HG02870 (cell line): ENCODE data around the gene TENM4.
"Not testable (repeated sequence)": the region's sequence is repeated elsewhere in the genome, so short reads cannot be mapped to it uniquely, and the experiment has no call there.

Source experiments
- ATAC-seq: cut with Tn5 transposase; IDR thresholded peaks from one replicate; pipeline ENCODE4 v1.9.1; 2021; ENCODE audit warnings: mild to moderate bottlenecking, moderate library complexity; ENCODE audit not compliant: unreplicated experiment

TENM4 gene

DNA sequence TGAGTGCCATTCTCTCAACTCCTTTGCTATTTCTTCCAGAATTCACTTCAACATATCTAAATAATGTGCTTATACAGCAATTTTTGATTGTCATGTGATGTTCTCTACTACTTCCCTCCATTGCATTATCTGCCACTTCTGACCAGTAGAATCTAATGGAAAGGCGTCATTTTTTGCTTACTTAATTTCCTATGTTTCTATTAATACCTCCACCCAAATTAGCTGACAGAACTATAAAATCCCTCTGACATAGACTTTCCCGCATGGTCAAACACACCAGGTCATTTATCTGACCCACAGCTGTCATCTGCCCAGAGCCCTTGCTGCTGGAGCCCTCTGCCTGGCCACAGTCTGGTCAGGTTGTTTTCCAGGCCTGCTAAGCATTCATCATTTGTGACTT, 607.6 kb downstream of the TENM4 start:
- no peak for ATAC-seq

GRCh38 chr11:78832226-78832947, 608.4 kb downstream of the TENM4 start:
- no peak for ATAC-seq

GRCh38 chr11:78831571-78831970, 609.3 kb downstream of the TENM4 start:
- no peak for ATAC-seq

- no peak for ATAC-seq
These were observed 610.5 kb downstream of the TENM4 start for GRCh38 chr11:78830277-78830819.

- ATAC-seq: no peak
These were observed 611.7 kb downstream of the TENM4 start for GRCh38 chr11:78829146-78829545.

DNA sequence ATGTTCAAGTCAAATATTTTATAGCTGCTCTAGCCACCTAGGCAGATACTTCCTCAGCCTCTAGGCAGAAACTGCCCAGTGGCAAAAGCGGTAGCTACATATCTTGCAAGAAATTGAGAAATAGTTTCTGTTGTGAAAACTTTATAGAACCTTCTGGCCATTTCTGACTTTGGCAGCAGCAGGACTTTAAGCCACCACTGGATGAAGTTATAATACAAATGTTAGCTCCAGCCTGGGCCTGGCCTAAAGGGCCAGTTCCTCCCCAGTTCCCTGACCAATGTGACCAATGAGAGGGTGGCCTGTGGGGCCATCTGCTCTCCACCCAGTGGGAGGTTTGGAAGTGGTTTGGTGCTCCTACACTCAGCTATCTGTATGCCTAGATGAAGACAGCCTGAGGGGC, 612.2 kb downstream of the TENM4 start:
- no peak for ATAC-seq

GRCh38 chr11:78827291-78827690, 613.5 kb downstream of the TENM4 start:
- ATAC-seq: not testable (repeated sequence)

GRCh38 chr11:78825591-78826020, 615.2 kb downstream of the TENM4 start:
- no peak for ATAC-seq

- no peak for ATAC-seq
These were observed 617.2 kb downstream of the TENM4 start for GRCh38 chr11:78823588-78823987.

DNA sequence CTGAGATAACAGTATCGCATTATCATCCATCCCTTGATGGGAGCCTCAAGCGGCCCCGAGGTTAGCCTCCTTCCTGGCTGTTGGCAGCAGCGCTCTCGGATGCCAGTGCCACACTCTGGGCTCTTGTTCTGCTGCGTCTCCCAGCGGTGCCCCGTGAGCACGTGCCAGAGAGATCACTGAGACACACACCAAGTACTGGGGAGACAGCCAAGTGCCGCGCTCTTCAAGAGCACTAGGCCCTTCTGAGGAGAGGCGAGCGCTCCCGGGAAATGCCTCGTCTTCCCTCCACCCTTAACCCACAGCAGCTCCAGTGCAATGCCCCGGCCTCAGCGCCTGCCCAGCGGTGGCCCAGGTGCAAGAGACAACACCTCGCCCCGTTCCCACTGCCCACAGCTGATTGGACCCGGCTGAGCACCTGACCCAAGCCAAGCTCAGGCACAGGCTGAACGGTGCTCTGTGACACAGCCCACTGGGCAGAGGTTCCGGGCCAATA, 617.9 kb downstream of the TENM4 start:
- no peak for ATAC-seq

DNA sequence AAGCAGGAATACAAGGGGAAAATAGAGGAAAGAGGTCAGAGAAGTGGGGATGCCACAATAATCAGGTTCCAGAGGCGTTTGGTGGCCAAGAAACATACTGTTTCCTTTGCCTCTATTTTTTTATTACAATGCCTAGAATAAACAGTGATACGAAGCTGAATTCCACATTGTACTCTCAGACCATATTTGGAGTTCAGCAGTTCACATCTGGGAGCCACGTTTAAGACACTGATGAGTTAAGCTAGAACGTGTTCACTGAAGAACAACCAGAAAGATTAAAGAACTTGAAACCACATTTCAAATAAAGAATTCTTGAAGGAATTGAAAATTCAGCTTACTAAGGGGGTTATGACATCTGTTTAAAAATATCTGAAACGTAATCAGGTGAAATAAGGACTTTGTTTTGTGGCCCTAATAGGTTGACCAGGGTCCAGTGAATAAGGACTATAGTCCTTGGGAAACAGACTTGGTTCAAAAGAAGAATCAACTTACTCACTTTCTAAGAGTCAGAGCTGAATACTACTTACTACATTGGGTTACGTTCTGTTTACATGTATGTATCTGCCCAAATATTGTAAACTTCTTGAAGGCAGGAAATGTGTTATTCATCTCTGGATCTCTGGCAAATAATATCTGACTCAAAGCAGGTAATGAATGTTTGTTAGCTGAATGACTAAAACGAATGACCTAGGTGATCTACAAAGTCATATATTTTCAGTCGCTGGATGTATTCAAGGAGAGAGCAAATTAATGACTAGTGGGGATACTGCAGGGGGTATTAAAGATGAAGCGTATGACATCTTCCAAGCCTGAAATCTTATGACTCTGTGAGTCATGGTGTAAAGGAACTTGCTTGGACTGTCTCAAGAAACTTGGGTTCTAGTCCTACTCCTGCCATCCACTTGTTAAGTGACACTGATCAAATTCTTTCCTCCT, 619.2 kb downstream of the TENM4 start:
- no peak for ATAC-seq

DNA sequence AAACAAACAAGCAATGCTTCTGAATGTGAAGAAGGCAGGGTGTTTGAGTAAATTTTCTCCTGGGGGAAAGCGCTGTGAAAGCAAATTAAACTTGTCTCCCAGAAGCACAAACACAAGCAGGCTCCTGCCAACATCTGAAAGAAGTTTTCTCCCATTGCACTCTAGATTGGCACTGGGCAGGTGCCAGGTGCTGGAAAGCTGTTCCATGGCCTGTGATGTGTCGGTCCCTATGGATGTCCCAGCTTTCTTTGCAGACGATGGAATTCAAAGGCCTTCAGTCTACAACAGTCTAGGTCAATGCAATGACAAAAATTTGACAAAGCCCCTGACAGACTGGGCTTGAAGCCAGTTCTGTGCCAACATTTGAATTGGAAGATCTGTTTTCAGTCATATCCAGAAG, 620.1 kb downstream of the TENM4 start:
- no peak for ATAC-seq

DNA sequence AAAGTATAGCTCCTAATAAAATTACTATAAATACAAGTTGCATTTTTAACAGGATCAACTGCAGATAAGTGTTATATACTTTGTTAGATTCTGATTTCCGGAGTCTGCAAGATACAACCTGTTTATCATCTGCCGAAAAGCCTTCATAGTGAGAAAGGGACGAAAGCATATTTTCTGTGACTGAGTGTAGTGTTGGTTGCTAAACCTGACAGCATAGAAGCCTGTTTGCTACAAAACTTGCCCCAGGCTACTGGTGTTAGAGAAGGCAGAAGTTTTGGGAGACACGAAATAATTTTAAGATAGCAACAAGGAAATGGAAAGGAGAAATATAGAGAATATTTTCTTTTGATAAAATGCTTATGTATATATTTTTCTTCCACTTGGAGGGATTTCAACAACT, 622.6 kb downstream of the TENM4 start:
- ATAC-seq: no peak

DNA sequence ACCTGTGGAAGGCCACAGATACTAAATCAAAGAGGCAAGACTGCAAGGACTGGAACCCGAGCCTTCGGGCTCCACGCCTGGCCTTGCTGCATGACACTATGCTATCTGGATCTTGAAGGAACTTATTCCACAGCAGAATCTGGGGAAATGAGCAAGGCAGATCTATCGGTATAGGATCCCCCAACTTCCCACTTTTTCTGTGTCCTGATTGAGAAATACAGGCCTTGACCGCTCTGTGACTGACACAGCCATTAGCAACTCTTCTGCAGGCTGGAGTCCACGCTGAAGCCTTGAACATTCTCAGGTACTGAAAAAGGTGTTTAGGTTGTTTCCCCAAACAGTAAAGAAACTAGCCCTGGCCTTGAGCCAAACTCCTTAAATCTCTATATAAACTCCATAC, 625.0 kb downstream of the TENM4 start:
- no peak for ATAC-seq

- no peak for ATAC-seq
These were observed 628.1 kb downstream of the TENM4 start for GRCh38 chr11:78812513-78813293.

- ATAC-seq: no peak
These were observed 630.2 kb downstream of the TENM4 start for GRCh38 chr11:78810559-78811009.

- no peak for ATAC-seq
These were observed 630.8 kb downstream of the TENM4 start for GRCh38 chr11:78809931-78810541.

DNA sequence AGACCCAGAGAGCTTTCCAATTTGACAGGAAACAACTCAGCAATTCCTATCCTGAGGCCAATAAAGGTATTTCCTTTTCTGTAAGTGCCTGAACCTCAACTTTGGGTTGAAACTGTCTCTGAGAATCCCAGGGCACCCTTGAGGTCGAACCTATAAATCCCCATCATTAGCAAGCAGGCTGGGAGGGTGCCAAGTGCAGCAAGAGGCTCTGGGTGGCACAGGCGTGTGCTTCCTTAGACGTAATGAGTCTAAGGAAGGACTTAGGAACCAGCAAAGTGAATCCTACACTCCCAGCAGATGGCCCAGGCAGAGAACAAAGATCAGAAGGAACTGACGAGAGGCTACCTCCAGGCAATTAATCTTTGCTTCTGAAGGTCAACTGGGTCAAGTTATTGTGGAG, 631.9 kb downstream of the TENM4 start:
- no peak for ATAC-seq

GRCh38 chr11:78807351-78807750, 633.5 kb downstream of the TENM4 start:
- ATAC-seq: no peak
